Upper lobe of left lung (tissue), 4 donors: ENCODE data around the gene RPS24.

Experiments
- POLR2A ChIP-seq, 4 donors: fragments of 450-650 bp; IDR thresholded peaks; one replicate each; pipeline ENCODE4 v1.5.1; 2016 to 2017; ENCODE audit warnings: antibody characterized with exemption in 4 of 4, mild to moderate bottlenecking in 2 of 4
- POLR2AphosphoS5 ChIP-seq, 2 donors: sonication (generic); formaldehyde crosslinking; IDR thresholded peaks; one replicate each; pipeline ENCODE4 v1.5.1; 2017; ENCODE audit warnings: antibody characterized with exemption in 2 of 2
- TF ChIP-seq, protein P1 (sequence below), 6 experiments: fragments of 450-650 bp in 4 of 6; fragments of 200-600 bp in 2 of 6; sonication (generic) in 2 of 6; IDR thresholded peaks; one replicate each; pipeline ENCODE4 v1.5.1; 2016 to 2019; ENCODE audit warnings: antibody characterized with exemption in 6 of 6

DNA sequence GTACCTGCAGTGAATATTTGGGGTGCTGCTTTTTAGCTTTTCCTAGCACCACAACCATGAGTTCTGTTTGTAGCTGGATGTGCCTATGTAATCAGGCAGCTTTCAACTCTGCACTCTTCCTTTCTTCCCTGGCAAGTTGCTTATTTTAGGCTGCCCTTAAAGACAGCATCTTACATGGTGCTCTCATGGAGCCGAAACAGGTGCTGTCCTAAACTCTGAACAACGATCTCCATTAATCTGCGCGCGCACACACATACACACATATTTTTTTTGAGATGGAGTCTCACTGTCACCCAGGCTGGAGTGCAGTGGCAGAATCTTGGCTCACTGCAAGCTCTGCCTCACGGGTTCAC lies 9.1 kb downstream of the RPS24 start:
- no peak for TF ChIP-seq POLR2A (IDR thresholded peaks at IDR 0.05)
- TF ChIP-seq POLR2AphosphoS5 (IDR thresholded peaks at IDR 0.05), result no peak
- TF ChIP-seq, protein P1, sequence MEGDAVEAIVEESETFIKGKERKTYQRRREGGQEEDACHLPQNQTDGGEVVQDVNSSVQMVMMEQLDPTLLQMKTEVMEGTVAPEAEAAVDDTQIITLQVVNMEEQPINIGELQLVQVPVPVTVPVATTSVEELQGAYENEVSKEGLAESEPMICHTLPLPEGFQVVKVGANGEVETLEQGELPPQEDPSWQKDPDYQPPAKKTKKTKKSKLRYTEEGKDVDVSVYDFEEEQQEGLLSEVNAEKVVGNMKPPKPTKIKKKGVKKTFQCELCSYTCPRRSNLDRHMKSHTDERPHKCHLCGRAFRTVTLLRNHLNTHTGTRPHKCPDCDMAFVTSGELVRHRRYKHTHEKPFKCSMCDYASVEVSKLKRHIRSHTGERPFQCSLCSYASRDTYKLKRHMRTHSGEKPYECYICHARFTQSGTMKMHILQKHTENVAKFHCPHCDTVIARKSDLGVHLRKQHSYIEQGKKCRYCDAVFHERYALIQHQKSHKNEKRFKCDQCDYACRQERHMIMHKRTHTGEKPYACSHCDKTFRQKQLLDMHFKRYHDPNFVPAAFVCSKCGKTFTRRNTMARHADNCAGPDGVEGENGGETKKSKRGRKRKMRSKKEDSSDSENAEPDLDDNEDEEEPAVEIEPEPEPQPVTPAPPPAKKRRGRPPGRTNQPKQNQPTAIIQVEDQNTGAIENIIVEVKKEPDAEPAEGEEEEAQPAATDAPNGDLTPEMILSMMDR (IDR thresholded peaks at IDR 0.05), result no peak
